B cell (primary cell): ENCODE measurements around the gene SCRN1. TPM values are rescaled to one million over a fixed set of nuclear protein-coding genes. Genes with fewer than 3 reads are reported as not detected.

Experiments used
- ATAC-seq: fragments of 200-7000 bp; cut with Tn5 transposase; one replicate; pipeline ENCODE4 v1.10.0; 2021; ENCODE audit warnings: low read depth, mild to moderate bottlenecking, moderate number of reproducible peaks, moderate library complexity
- CTCF ChIA-PET: fragments of 350-600 bp; sonication (Branson Sonifier 250); formaldehyde crosslinking; loops from one replicate; lab custom pipeline; 2021; ENCODE audit warnings: antibody characterized with exemption, inconsistent platforms; lab: Charles Lee
- POLR2A ChIA-PET: fragments of 350-600 bp; sonication (Branson Sonifier 250); formaldehyde crosslinking; loops from one replicate; lab custom pipeline; 2021; ENCODE audit warnings: antibody characterized with exemption; lab: Charles Lee
- DNase-seq: peaks from one replicate; pipeline ENCODE4 v3.0.0; 2013
- H2AFZ ChIP-seq: 2 replicates; pipeline ENCODE4 v1.6.1; 2012; ENCODE audit warnings: mild to moderate bottlenecking, low read depth, low read length; ENCODE audit not compliant: insufficient read depth, poor library complexity, severe bottlenecking
- H3K27ac ChIP-seq, 2 donors: 1 replicate in 1 of 2; 2 replicates in 1 of 2; pipeline ENCODE4 v1.5.1; 2012 to 2013; ENCODE audit warnings: low read length in 2 of 2, mild to moderate bottlenecking in 2 of 2, moderate library complexity in 1 of 2
- H3K27me3 ChIP-seq, 4 experiments: fragments of 200-600 bp in 1 of 4; sonication (generic) in 1 of 4; replicated peaks in 1 of 4; 1 replicate in 2 of 4; 2 replicates in 2 of 4; pipeline versions ENCODE4 v1.6.1 to v1.7.0; 2013 to 2016; ENCODE audit warnings: low read length in 3 of 4, mild to moderate bottlenecking in 2 of 4, mixed read lengths in 1 of 4, moderate library complexity in 1 of 4; ENCODE audit not compliant: insufficient read depth in 4 of 4, control insufficient read depth in 3 of 4; ENCODE audit errors: control extremely low read depth in 1 of 4
- H3K36me3 ChIP-seq, 2 experiments: replicated peaks in 1 of 2; 1 replicate in 1 of 2; 2 replicates in 1 of 2; pipeline versions ENCODE4 v1.6.1 to v1.7.1; 2013; ENCODE audit warnings: low read length in 1 of 2; ENCODE audit not compliant: insufficient read depth in 2 of 2, control insufficient read depth in 1 of 2; ENCODE audit errors: control extremely low read depth in 1 of 2, extremely low read depth in 1 of 2
- H3K4me1 ChIP-seq, 2 donors: fragments of 200-600 bp in 1 of 2; sonication (generic) in 1 of 2; 1 replicate in 1 of 2; 2 replicates in 1 of 2; pipeline versions ENCODE4 v1.5.1 to v1.6.1; 2013 to 2017; ENCODE audit warnings: low read length in 2 of 2; ENCODE audit not compliant: control insufficient read depth in 2 of 2, insufficient read depth in 2 of 2
- H3K4me2 ChIP-seq: replicated peaks from 2 replicates; pipeline ENCODE3; 2012; ENCODE audit warnings: mild to moderate bottlenecking, low read depth, low read length; ENCODE audit not compliant: poor library complexity, severe bottlenecking
- H3K4me3 ChIP-seq, 5 experiments: fragments of 200-600 bp in 1 of 5; sonication (generic) in 1 of 5; 1 replicate in 3 of 5; 2 replicates in 2 of 5; pipeline versions ENCODE4 v1.5.1 to v1.7.0; 2011 to 2016; ENCODE audit warnings: low read length in 4 of 5, mild to moderate bottlenecking in 4 of 5, low read depth in 2 of 5, control low read depth in 1 of 5, moderate library complexity in 1 of 5; ENCODE audit not compliant: insufficient read depth in 1 of 5; ENCODE audit errors: control extremely low read depth in 1 of 5, extremely low read depth in 1 of 5
- H3K79me2 ChIP-seq: fragments of 200-600 bp; sonication (generic); one replicate; pipeline ENCODE4 v1.6.0; 2016; ENCODE audit warnings: low read length; ENCODE audit not compliant: control insufficient read depth, insufficient read depth
- H3K9ac ChIP-seq: fragments of 200-600 bp; sonication (generic); 2 replicates; pipeline ENCODE4 v1.6.1; 2017; ENCODE audit warnings: mild to moderate bottlenecking, low read length, moderate library complexity
- H3K9me3 ChIP-seq, 3 donors: one replicate each; pipeline versions ENCODE4 v1.6.1 to v1.7.1; 2013; ENCODE audit warnings: low read length in 2 of 3; ENCODE audit not compliant: control insufficient read depth in 2 of 3, insufficient read depth in 1 of 3; ENCODE audit errors: control extremely low read depth in 1 of 3
- H4K20me1 ChIP-seq: 2 replicates; pipeline ENCODE4 v1.6.0; 2012; ENCODE audit warnings: mild to moderate bottlenecking, low read length; ENCODE audit not compliant: insufficient read depth, control insufficient read depth, poor library complexity, severe bottlenecking
- H3K27ac Mint-ChIP-seq: one replicate; pipeline ENCODE4 v1.8.0; 2021; ENCODE audit warnings: mixed read lengths
- H3K27me3 Mint-ChIP-seq: one replicate; pipeline ENCODE4 v1.8.0; 2021; ENCODE audit warnings: mixed read lengths
- H3K4me1 Mint-ChIP-seq: one replicate; pipeline ENCODE4 v1.8.0; 2021; ENCODE audit warnings: mixed read lengths
- H3K4me3 Mint-ChIP-seq: one replicate; pipeline ENCODE4 v1.8.0; 2021; ENCODE audit warnings: mixed read lengths
- H3K9me3 Mint-ChIP-seq: one replicate; pipeline ENCODE4 v1.8.0; 2022; ENCODE audit warnings: mixed read lengths; ENCODE audit not compliant: insufficient read depth
- CTCF ChIP-seq: fragments of 200-600 bp; IDR thresholded peaks from one replicate; pipeline ENCODE4 v1.8.0; 2022; ENCODE audit warnings: antibody characterized with exemption, mild to moderate bottlenecking
- EZH2 ChIP-seq: IDR thresholded peaks from 2 replicates; pipeline ENCODE4 v1.6.1; 2012; ENCODE audit warnings: borderline replicate concordance, low read depth, mild to moderate bottlenecking, moderate library complexity, low read length; ENCODE audit not compliant: insufficient read depth, poor library complexity, severe bottlenecking
- WGBS: methylation state at CpG from one replicate; pipeline ENCODE4 v1.1.5; 2013; ENCODE audit warnings: missing lambda C conversion rate; ENCODE audit not compliant: insufficient coverage; 5-methylcytosine and 5-hydroxymethylcytosine counted together
- intact Hi-C: fragments of 100-400 bp; cut with micrococcal nuclease; formaldehyde crosslinking; loops from one replicate; pipeline ENCODE4 v1.10.0; 2022
- polyA plus RNA-seq: library from polyadenylated mRNA; depleted of rRNA; stranded (reverse); fragments of >200 nt; gene quantifications from 2 replicates; pipeline ENCODE4 v1.2.3, GENCODE V29; 2012
- total RNA-seq, 2 donors: library from RNA; stranded (reverse); fragments of 120-200 nt in 1 of 2; gene quantifications; 1 replicate in 1 of 2; 2 replicates in 1 of 2; pipeline versions ENCODE4 v1.2.3 to v1.2.4, GENCODE V29; 2013 to 2022

Gene SCRN1
- total and polyA plus RNA-seq, 2 donors (not counting 1 experiment from before 2014, with no cell fraction given): 16.6 to 66.6 TPM

GRCh38 chr7:29890251-29890650, 99.3 kb downstream of the SCRN1 start:
- Histone ChIP-seq H3K4me2 (no peak overlapping the region), H3K27ac (no peak overlapping the region), H3K9me3 (no peaks in the 10 kb centered on the region), H3K27me3 (no peaks in the 10 kb centered on the region), H3K79me2 (no peaks in the 10 kb centered on the region), H3K4me3 (no peak overlapping the region), H3K4me1 (no peaks in the 10 kb centered on the region), H3K9ac (no peak overlapping the region), H3K36me3 (no peaks in the 10 kb centered on the region), H2AFZ (no peak overlapping the region), H4K20me1 (no peaks in the 10 kb centered on the region)
- Mint-ChIP-seq H3K9me3 (no peaks in the 10 kb centered on the region), H3K4me3 (no peak overlapping the region), H3K27me3 (peaks cover 1% of the 10 kb centered on the region), H3K27ac (no peak overlapping the region), H3K4me1 (no peaks in the 10 kb centered on the region)
- ATAC-seq: no peak
- no peak for TF ChIP-seq EZH2
- TF ChIP-seq CTCF: no peak
- 100% methylated on average over 4 of the region's 4 CpGs for WGBS
- intact Hi-C loops: no loop called here
- ChIA-PET POLR2A (no interaction called here), CTCF (interaction anchor here (1.3 kb wide), 1 partner anchor 12 kb away, joined by 4 read pairs; no protein-coding TSS in a partner anchor)
- no peak for DNase-seq

- Histone ChIP-seq H2AFZ (no peak overlapping the region), H3K9ac (no peak overlapping the region), H3K4me2 (no peak overlapping the region), H3K79me2 (no peaks in the 10 kb centered on the region), H4K20me1 (no peaks in the 10 kb centered on the region), H3K9me3 (no peaks in the 10 kb centered on the region), H3K27me3 (no peaks in the 10 kb centered on the region), H3K4me1 (no peaks in the 10 kb centered on the region), H3K27ac (no peak overlapping the region), H3K4me3 (no peak overlapping the region), H3K36me3 (no peaks in the 10 kb centered on the region)
- DNase-seq (no peak), ATAC-seq (no peak)
- Mint-ChIP-seq H3K27ac (no peak overlapping the region), H3K9me3 (no peaks in the 10 kb centered on the region), H3K4me1 (peaks cover 6% of the 10 kb centered on the region), H3K27me3 (peaks cover 11% of the 10 kb centered on the region), H3K4me3 (no peak overlapping the region)
- POLR2A ChIA-PET: no interaction called here
- intact Hi-C loops: no loop called here
- CTCF ChIA-PET: interaction anchor here (0.6 to 1.3 kb wide), 2 partner anchors 11 to 484 kb away, joined by 4 read pairs; no protein-coding TSS in a partner anchor
- WGBS: 100% methylated on average over 4 of the region's 5 CpGs
- no peak for TF ChIP-seq CTCF
- no peak for TF ChIP-seq EZH2
Observed at GRCh38 chr7:29889288-29889687, 100.3 kb downstream of the SCRN1 start.
